ACC112 (cell line): ENCODE results near the gene NGEF.

Source experiments
- H2AFZ ChIP-seq: fragments of 200-600 bp; sonication (generic); one replicate; pipeline ENCODE4 v1.6.0; 2017; ENCODE audit warnings: antibody characterized with exemption, low read length; ENCODE audit not compliant: unreplicated experiment
- H3K27ac ChIP-seq: fragments of 200-600 bp; sonication (generic); 2 replicates; pipeline ENCODE4 v1.5.1; 2014; ENCODE audit warnings: low read depth, mild to moderate bottlenecking, antibody characterized with exemption, low read length, moderate library complexity
- H3K27me3 ChIP-seq: fragments of 200-600 bp; sonication (generic); 2 replicates; pipeline ENCODE4 v1.6.1; 2014; ENCODE audit warnings: mild to moderate bottlenecking, antibody characterized with exemption, low read length, moderate library complexity, mixed read lengths; ENCODE audit not compliant: insufficient read depth
- H3K36me3 ChIP-seq: fragments of 200-600 bp; sonication (generic); 2 replicates; pipeline ENCODE4 v1.6.1; 2016; ENCODE audit warnings: mild to moderate bottlenecking, antibody characterized with exemption, low read length, moderate library complexity, mixed read lengths; ENCODE audit not compliant: insufficient read depth
- H3K4me1 ChIP-seq: fragments of 200-600 bp; sonication (generic); one replicate; pipeline ENCODE4 v1.6.1; 2016; ENCODE audit warnings: low read length, mixed read lengths; ENCODE audit not compliant: insufficient read depth, unreplicated experiment, control insufficient read depth
- H3K4me3 ChIP-seq: fragments of 200-600 bp; sonication (generic); 2 replicates; pipeline ENCODE4 v1.5.1; 2014; ENCODE audit warnings: mild to moderate bottlenecking, low read depth, low read length
- H3K79me2 ChIP-seq: fragments of 200-600 bp; sonication (generic); one replicate; pipeline ENCODE4 v1.6.0; 2016; ENCODE audit warnings: low read length; ENCODE audit not compliant: control insufficient read depth, unreplicated experiment, insufficient read depth

The NGEF gene

GRCh38 chr2:233041722-233042323 is 28.8 kb upstream of the NGEF start:
- Histone ChIP-seq H3K4me1 (peaks cover 3% of the 10 kb centered on the region), H3K4me3 (no peak overlapping the region), H3K36me3 (no peaks in the 10 kb centered on the region), H3K27ac (no peak overlapping the region), H3K27me3 (peaks cover 7% of the 10 kb centered on the region; the same call in 1 of the 2 replicates), H3K79me2 (no peaks in the 10 kb centered on the region), H2AFZ (no peak overlapping the region)

- Histone ChIP-seq H3K27me3 (peaks cover 7% of the 10 kb centered on the region; the same call in 1 of the 2 replicates), H3K27ac (no peak overlapping the region), H3K4me1 (peaks cover 3% of the 10 kb centered on the region)
Measured at GRCh38 chr2:233040571-233040970, 27.5 kb upstream of the NGEF start.

GRCh38 chr2:233039846-233040530 is 26.9 kb upstream of the NGEF start:
- Histone ChIP-seq H2AFZ (no peak overlapping the region), H3K36me3 (no peaks in the 10 kb centered on the region), H3K4me1 (peaks cover 3% of the 10 kb centered on the region), H3K4me3 (no peak overlapping the region), H3K27me3 (peaks cover 7% of the 10 kb centered on the region; the same call in 1 of the 2 replicates), H3K79me2 (no peaks in the 10 kb centered on the region), H3K27ac (no peak overlapping the region)

More at GRCh38 chr2:233040571-233040970, 27.5 kb upstream of the NGEF start:
- Histone ChIP-seq H3K36me3 (no peaks in the 10 kb centered on the region), H3K79me2 (no peaks in the 10 kb centered on the region), H2AFZ (no peak overlapping the region), H3K4me3 (no peak overlapping the region)

GRCh38 chr2:233039212-233039845 is 26.3 kb upstream of the NGEF start:
- Histone ChIP-seq H3K79me2 (no peaks in the 10 kb centered on the region), H3K27me3 (peaks cover 7% of the 10 kb centered on the region; the same call in 1 of the 2 replicates), H3K4me3 (no peak overlapping the region), H3K27ac (no peak overlapping the region), H3K4me1 (peaks cover 6% of the 10 kb centered on the region), H2AFZ (no peak overlapping the region), H3K36me3 (no peaks in the 10 kb centered on the region)

GRCh38 chr2:233037078-233037477 is 24.0 kb upstream of the NGEF start:
- H3K4me3 ChIP-seq, result no peak overlapping the region
- H3K36me3 ChIP-seq, result no peaks in the 10 kb centered on the region
- H3K27ac ChIP-seq, result no peak overlapping the region
- H2AFZ ChIP-seq, result no peak overlapping the region
- no peaks in the 10 kb centered on the region for H3K79me2 ChIP-seq
- peaks cover 18% of the 10 kb centered on the region for H3K4me1 ChIP-seq
- peaks cover 4% of the 10 kb centered on the region; the same call in 1 of the 2 replicates for H3K27me3 ChIP-seq

GRCh38 chr2:233036162-233036838 is 23.2 kb upstream of the NGEF start:
- H2AFZ ChIP-seq, result no peak overlapping the region
- H3K27me3 ChIP-seq, result no peaks in the 10 kb centered on the region; the same call in 1 of the 2 replicates
- H3K79me2 ChIP-seq, result no peaks in the 10 kb centered on the region
- H3K27ac ChIP-seq, result no peak overlapping the region
- H3K4me3 ChIP-seq, result no peak overlapping the region
- no peaks in the 10 kb centered on the region for H3K36me3 ChIP-seq
- H3K4me1 ChIP-seq, result peaks cover 18% of the 10 kb centered on the region

GRCh38 chr2:233035426-233036161 is 22.5 kb upstream of the NGEF start:
- Histone ChIP-seq H3K4me1 (peaks cover 18% of the 10 kb centered on the region), H3K4me3 (no peak overlapping the region), H3K36me3 (no peaks in the 10 kb centered on the region), H3K79me2 (no peaks in the 10 kb centered on the region), H3K27ac (no peak overlapping the region), H3K27me3 (no peaks in the 10 kb centered on the region), H2AFZ (no peak overlapping the region)

GRCh38 chr2:233034091-233034882 is 21.2 kb upstream of the NGEF start:
- Histone ChIP-seq H3K27ac (no peak overlapping the region), H3K36me3 (no peaks in the 10 kb centered on the region), H2AFZ (no peak overlapping the region), H3K27me3 (no peaks in the 10 kb centered on the region), H3K4me1 (peaks cover 18% of the 10 kb centered on the region), H3K79me2 (no peaks in the 10 kb centered on the region), H3K4me3 (no peak overlapping the region)

GRCh38 chr2:233033672-233034071 is 20.6 kb upstream of the NGEF start:
- Histone ChIP-seq H3K36me3 (no peaks in the 10 kb centered on the region), H3K27ac (no peak overlapping the region), H3K4me3 (no peak overlapping the region), H3K79me2 (no peaks in the 10 kb centered on the region), H3K27me3 (no peaks in the 10 kb centered on the region), H2AFZ (no peak overlapping the region), H3K4me1 (peaks cover 18% of the 10 kb centered on the region)
